ENCODE data around the gene RDX. TPM values are rescaled to one million over a fixed set of nuclear protein-coding genes. Genes with fewer than 3 reads are reported as not detected.

Gene RDX
- total RNA-seq, 1 experiment from 2014 or later = 132 TPM

DNA sequence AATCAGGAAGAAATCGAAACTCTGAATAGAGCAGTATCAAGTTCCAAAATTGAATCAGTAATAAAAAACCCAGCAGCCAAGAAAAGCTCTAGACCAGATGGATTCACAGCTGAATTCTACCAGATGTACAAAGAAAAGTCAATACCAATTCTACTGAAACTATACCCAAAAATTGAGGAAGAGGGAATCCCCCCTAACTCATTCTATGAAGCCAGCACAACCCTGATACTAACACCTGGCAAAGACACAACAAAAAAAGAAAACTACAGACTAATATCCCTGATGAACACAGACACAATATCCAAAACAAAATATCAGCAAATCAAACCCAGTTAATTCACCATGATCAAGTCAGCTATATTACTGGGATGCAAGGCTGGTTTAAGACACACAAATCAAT, 105.5 kb downstream of the RDX start:
- Mint-ChIP-seq H3K9me3 (ENCODE audit: unreplicated experiment) (no peaks in the 10 kb centered on the region), H3K4me1 (ENCODE audit: insufficient read depth, unreplicated experiment) (peaks cover 22% of the 10 kb centered on the region), H3K27me3 (ENCODE audit: insufficient read depth, unreplicated experiment) (no peaks in the 10 kb centered on the region), H3K4me3 (ENCODE audit: unreplicated experiment) (no peak overlapping the region), H3K36me3 (ENCODE audit: insufficient read depth, unreplicated experiment) (no peaks in the 10 kb centered on the region), H3K27ac (ENCODE audit: low read depth, unreplicated experiment) (peak overlapping the region; percentile 79)
- CTCF ChIA-PET = interaction anchor here (1.4 to 1.7 kb wide), 2 partner anchors 12 to 244 kb away, joined by 3 to 5 read pairs; no protein-coding TSS in a partner anchor
- intact Hi-C loops (cut with micrococcal nuclease) = no loop called here
- BruUV-seq (replicated peaks) = no TSS peak
- TF ChIP-seq, protein P1, sequence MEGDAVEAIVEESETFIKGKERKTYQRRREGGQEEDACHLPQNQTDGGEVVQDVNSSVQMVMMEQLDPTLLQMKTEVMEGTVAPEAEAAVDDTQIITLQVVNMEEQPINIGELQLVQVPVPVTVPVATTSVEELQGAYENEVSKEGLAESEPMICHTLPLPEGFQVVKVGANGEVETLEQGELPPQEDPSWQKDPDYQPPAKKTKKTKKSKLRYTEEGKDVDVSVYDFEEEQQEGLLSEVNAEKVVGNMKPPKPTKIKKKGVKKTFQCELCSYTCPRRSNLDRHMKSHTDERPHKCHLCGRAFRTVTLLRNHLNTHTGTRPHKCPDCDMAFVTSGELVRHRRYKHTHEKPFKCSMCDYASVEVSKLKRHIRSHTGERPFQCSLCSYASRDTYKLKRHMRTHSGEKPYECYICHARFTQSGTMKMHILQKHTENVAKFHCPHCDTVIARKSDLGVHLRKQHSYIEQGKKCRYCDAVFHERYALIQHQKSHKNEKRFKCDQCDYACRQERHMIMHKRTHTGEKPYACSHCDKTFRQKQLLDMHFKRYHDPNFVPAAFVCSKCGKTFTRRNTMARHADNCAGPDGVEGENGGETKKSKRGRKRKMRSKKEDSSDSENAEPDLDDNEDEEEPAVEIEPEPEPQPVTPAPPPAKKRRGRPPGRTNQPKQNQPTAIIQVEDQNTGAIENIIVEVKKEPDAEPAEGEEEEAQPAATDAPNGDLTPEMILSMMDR (IDR thresholded peaks at IDR 0.05; ENCODE audit: unreplicated experiment) = no peak
- POLR2A ChIA-PET = interaction anchor here (0.5 to 1.6 kb wide), 3 partner anchors 11 to 1473 kb away, joined by 3 to 5 read pairs (median 3); no protein-coding TSS in a partner anchor
- DNase-seq (ENCODE audit: unreplicated experiment) = no peak

DNA sequence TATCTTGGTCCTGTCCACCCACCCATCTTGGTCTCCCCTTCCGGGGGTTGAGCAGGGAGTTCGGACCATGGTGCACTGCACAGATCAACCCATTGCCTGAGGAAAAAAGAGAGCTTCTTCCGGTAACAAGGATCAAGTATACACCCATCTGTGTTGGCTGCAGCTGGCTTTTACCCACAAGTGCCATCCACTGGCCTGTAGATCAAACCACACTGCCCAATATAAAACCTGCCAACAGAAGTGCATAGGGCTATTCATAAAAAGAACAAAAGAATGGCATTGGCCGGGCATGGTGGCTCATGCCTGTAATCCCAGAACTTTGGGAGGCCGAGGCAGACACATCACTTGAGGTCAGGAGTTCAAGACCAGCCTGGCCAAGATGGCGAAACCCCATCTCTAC, 108.7 kb downstream of the RDX start:
- TF ChIP-seq, protein P1 (IDR thresholded peaks at IDR 0.05; ENCODE audit: unreplicated experiment) = no peak
- no peaks in the 10 kb centered on the region for H3K27me3 Mint-ChIP-seq (ENCODE audit: insufficient read depth, unreplicated experiment)
- intact Hi-C loops (cut with micrococcal nuclease) = no loop called here
- H3K9me3 Mint-ChIP-seq (ENCODE audit: unreplicated experiment) = no peaks in the 10 kb centered on the region
- H3K27ac Mint-ChIP-seq (ENCODE audit: low read depth, unreplicated experiment) = peak overlapping the region; percentile 89
- ChIA-PET CTCF (interaction anchor here (0.6 to 1.1 kb wide), 2 partner anchors 12 to 133 kb away, joined by 4 read pairs; no protein-coding TSS in a partner anchor), POLR2A (interaction anchor here (0.7 to 8.1 kb wide), 2 partner anchors 8 to 243 kb away, joined by 3 to 61 read pairs; no protein-coding TSS in a partner anchor)
- H3K36me3 Mint-ChIP-seq (ENCODE audit: insufficient read depth, unreplicated experiment) = no peaks in the 10 kb centered on the region
- peaks cover 30% of the 10 kb centered on the region for H3K4me1 Mint-ChIP-seq (ENCODE audit: insufficient read depth, unreplicated experiment)
- no TSS peak for BruUV-seq (replicated peaks)
- H3K4me3 Mint-ChIP-seq (ENCODE audit: unreplicated experiment) = no peak overlapping the region
- no peak for DNase-seq (ENCODE audit: unreplicated experiment)

DNA sequence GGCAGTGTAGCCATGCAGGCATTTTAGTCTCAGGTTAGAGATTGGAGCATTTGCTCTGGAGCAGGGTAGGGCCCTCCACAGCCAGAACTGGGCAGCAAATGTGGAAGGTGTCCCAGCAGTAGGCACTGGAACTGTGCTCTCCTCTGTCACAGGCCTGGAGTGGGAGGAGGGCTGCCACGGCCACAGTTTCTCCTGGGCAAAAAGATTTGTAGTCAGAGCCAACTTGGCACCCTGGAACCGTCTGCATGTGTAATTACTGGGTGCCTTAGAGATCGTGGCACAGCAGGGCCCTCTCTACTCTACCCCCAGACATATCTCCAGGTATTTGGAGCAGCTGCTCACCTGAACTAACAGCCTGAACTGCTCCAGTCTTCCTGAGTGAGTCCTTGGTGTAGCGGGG, 109.5 kb downstream of the RDX start:
- TF ChIP-seq, protein P1 (IDR thresholded peaks at IDR 0.05; ENCODE audit: unreplicated experiment) = no peak
- Mint-ChIP-seq H3K4me3 (ENCODE audit: unreplicated experiment) (no peak overlapping the region), H3K27ac (ENCODE audit: low read depth, unreplicated experiment) (peak overlapping the region; percentile 89), H3K9me3 (ENCODE audit: unreplicated experiment) (no peaks in the 10 kb centered on the region), H3K4me1 (ENCODE audit: insufficient read depth, unreplicated experiment) (peaks cover 33% of the 10 kb centered on the region), H3K36me3 (ENCODE audit: insufficient read depth, unreplicated experiment) (peaks cover 5% of the 10 kb centered on the region), H3K27me3 (ENCODE audit: insufficient read depth, unreplicated experiment) (no peaks in the 10 kb centered on the region)
- DNase-seq (ENCODE audit: unreplicated experiment) = no peak
- ChIA-PET CTCF (interaction anchor here (2.3 kb wide), 1 partner anchor 12 kb away, joined by 8 read pairs; no protein-coding TSS in a partner anchor), POLR2A (interaction anchor here (8.1 kb wide), 1 partner anchor 9 kb away, joined by 61 read pairs; no protein-coding TSS in a partner anchor)
- intact Hi-C loops (cut with micrococcal nuclease) = no loop called here
- BruUV-seq (replicated peaks) = no TSS peak

DNA sequence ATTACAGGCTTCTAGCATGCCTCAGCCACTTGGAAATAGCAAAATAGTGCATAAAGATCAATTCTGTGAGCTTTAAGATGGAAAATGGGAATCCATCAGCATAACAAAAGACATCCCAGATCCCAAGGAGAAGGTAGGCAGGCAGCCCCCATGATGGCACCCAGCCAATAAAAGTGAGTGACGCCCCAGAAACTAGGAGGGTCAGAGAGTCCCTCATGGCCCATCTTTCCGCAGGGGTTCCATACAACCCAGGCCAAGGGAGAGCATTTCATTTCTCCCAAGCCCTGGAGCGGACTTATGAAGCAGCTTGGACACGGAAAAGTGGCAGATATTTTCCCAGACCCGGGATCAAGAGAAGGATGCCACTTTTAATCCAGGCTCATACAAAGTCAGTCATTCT, 110.0 kb downstream of the RDX start:
- peak overlapping the region; percentile 89 for H3K27ac Mint-ChIP-seq (ENCODE audit: low read depth, unreplicated experiment)
- no peaks in the 10 kb centered on the region for H3K9me3 Mint-ChIP-seq (ENCODE audit: unreplicated experiment)
- peaks cover 33% of the 10 kb centered on the region for H3K4me1 Mint-ChIP-seq (ENCODE audit: insufficient read depth, unreplicated experiment)
- DNase-seq (ENCODE audit: unreplicated experiment) = no peak
- H3K36me3 Mint-ChIP-seq (ENCODE audit: insufficient read depth, unreplicated experiment) = peaks cover 6% of the 10 kb centered on the region
- no peaks in the 10 kb centered on the region for H3K27me3 Mint-ChIP-seq (ENCODE audit: insufficient read depth, unreplicated experiment)
- ChIA-PET POLR2A (interaction anchor here (1.4 to 8.1 kb wide), 4 partner anchors 9 to 108 kb away, joined by 4 to 61 read pairs (median 16); no protein-coding TSS in a partner anchor), CTCF (interaction anchor here (0.7 to 2.3 kb wide), 3 partner anchors 12 to 242 kb away, joined by 3 to 8 read pairs (median 7); no protein-coding TSS in a partner anchor)
- intact Hi-C loops (cut with micrococcal nuclease) = no loop called here
- H3K4me3 Mint-ChIP-seq (ENCODE audit: unreplicated experiment) = no peak overlapping the region
- TF ChIP-seq, protein P1 (IDR thresholded peaks at IDR 0.05; ENCODE audit: unreplicated experiment) = no peak
- BruUV-seq (replicated peaks) = no TSS peak
